NCI-H1436 treated with DMSO at 0.1 percent for 48 hours (cell line): ENCODE measurements around the gene SOWAHC.

Experiments
- DNase-seq: peaks from one replicate; lab custom pipeline; 2025; lab: John Stamatoyannopoulos, UW

SOWAHC gene

DNA sequence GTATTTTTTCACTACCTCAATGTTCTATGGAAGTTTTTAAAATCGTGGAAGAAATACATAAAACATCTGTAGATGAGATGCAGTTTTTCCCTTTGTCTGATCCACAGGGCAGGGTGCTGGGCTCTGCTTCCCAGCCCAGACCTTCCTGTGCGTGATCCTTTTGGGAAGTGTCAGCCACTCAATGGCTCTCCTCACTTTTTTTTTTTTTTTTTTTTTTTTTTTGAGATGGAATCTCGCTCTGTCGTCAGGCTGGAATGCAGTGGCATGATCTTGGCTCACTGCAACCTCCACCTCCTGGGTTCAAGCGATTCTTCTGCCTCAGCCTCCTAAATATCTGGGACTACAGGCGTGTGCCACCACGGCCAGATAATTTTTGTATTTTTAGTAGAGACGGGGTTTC lies 32.8 kb downstream of the SOWAHC start:
- DNase-seq = no peak

DNA sequence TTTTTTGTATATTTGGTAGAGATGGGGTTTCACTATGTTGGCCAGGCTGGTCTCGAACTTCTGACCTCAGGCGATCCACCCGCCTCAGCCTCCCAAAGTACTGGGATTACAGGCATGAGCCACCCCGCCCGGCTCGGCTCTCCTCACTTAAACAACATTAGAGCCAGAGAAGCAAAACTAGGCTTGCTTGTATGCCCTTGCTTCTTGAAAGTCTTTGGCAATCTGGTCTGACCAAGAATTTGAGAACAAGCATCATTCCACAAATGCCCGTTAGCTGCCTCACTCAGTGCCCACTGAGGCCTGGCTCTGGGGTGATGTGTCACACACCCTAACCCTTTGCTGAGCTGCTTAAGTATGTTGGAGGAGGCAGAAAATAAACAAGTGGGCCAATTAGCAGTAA lies 33.5 kb downstream of the SOWAHC start:
- DNase-seq = no peak

DNA sequence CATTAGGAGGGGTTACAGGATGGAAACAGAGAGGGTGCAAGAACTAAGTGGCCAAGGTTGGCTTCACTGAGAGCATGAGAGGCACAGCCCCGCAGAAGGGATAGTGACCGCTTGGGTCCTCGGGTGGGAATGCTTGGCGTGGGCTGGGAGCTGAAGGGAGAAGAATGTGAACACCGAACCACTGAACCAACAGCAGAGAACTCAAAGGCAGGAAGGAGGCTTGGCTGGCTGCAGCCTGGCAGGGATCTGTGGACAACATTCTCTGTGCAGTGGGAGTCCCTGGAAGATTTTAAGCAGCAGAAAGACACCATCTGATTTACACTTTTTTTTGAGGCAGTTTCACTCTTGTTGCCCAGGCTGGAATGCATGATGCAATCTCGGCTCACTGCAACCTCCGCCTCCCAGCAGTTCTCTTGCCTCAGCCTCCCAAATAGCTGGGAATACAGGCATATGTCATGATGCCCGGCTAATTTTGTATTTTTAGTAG lies 33.9 kb downstream of the SOWAHC start:
- no peak for DNase-seq

DNA sequence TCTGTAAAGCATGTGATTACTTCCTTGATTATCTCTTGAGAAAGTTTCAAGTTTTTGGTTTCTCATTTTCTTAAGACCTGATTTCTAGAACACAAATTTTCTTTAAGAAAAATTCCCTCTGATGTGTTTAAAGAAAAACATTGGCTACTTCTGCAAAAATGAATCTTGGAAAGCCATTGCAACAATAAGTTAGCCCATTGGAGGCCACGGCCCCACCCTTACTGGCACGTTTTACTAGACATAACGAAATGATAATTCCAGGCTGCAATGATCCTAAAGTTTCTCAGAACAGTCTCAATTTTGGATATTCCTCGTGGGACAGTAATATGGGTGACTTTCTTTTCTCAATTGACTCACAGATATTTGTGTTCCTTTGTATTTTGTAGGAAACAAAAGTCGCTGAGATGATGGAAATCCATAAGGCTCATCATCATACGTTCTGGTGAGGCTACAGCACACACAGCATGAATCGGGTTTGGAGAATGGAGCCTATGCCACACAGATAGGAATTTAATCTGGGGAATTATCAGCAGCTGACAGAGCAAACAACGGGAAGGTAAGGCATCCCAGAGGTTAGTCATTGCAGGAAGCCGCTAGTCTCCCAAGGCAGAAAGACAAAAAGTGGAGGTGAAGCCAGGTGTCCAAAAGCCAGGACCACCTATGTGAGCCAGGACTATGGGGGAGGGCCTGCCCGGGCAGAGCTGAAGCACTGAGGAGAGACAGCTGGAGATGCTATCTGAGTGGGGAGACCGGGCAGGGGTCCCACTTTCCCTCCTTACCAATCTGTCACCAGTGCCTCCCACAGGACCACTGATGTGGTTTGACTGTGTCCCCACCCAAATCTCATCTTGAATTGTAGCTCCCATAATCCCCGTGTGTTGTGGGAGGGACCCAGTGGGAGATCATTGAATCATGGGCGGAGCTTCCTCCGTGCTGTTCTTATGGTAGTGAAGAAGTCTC lies 35.9 kb downstream of the SOWAHC start:
- no peak for DNase-seq

DNA sequence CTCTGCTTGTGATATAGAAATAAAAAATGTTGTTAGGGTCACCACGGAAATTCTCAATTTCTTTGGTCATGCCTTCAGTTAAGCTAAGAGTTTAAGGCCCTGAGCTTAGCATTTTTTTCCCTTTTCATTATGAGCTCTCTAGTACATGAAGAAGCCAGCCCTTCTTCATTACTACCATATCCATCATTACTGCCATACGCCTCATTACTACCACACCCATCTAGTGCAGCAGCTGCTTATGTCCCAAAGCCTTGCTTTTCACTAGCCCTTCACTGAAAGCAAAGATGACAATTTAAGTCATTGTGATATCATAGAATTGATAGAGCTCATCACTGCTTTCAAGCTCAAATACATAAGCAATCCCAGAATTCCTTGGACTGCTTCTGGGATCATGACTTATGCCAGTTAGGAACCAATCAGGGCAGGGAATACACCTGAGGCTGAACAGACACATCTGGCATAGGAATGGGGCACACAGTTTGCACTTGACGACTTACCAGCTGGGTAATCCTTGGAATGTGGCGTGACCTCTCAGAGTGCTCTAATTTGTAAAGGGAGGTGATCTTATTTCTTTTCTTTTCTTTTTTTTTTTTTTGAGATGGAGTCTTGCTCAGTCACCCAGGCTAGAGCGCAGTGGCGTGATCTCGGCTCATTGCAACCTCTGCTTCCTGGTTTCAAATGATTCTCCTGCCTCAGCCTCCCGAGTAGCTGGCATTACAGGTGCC lies 40.3 kb downstream of the SOWAHC start:
- no peak for DNase-seq

DNA sequence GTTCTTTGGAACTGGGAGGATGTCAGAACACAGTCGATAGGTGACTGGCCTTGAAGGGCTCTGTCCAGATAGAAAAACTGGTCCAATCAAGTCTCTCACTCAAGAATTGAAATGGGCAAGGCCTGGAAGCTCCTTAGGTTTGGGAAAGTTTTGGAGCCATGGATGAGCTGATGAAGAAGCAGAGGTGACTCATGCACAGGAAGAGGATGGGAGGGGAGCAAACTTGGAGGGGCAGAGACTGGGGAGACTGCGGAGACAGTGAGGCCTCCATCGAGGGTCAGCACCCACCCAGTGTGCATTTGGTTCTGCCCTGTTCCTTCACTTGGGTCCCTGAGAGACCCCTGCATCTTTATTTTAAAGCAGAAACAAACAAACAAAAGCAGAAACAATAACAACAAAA lies 41.1 kb downstream of the SOWAHC start:
- no peak for DNase-seq

DNA sequence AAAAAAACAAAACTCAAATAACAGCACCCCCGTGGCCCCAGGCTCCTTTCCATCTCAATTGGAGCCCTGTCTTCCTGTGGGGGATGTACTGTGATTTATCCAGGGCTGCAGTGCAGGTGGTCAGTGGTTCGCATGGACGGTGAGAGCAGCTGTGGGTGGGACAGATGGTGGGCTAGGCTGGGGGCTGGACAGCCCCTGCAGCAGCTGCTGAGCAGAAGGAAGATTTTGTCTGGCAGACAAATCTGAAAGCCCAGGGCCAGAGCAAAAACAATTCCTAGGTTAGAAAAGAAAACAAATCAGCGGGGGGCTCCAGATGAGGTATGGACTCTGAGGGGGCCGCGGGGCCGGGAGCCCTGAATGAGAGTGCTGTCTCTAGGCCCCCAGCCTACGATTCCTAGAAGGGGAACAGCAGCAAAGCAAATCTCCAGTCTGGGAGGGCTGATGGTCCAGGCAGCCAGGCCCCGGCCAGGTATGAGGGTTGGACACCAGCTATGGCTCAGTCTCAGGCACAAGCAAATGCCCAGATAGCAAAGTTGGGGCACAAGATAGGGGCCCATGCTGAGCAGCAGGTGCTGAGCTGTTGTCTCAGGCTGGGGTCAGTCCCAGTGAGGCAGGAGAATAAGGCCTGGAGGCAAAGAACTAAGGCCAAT lies 45.4 kb downstream of the SOWAHC start:
- no peak for DNase-seq

DNA sequence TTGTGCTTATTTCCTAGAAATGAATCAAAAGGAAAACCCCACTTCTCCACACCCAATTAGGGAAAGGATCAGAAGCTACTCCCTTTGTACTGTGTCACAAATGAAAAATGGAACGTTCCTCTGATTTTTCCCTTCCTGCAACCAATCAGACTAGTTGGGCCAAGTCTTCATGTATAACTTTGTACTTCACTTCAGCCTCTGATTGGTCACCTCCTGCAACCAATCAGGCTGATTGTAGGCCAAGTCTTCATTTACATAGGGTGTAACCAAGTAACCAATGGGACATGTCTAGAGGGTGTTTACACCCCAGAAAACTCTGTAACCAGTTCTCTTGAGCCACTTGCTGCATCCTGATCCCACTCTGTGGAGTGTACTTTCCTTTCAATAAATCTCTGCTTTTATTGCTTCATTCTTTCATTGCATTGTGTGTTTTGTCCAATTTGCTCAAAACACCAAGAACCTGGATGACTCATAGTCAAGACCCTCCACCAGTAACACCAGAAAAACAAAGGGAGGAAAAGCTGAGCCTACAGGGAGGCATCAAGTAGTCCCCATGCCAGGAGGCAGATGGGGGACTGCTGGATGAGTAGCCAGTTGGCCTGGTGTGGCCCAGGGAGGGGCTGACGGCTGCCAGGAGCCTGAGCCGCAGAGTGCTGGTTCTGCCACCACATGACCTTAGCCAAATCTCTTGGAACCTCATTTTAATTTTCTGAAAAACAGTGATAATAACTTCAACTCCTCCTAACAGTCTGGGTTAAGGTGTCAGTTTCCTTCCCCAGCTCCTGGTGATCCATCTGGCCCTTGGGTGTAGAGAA lies 46.1 kb downstream of the SOWAHC start:
- DNase-seq = no peak

DNA sequence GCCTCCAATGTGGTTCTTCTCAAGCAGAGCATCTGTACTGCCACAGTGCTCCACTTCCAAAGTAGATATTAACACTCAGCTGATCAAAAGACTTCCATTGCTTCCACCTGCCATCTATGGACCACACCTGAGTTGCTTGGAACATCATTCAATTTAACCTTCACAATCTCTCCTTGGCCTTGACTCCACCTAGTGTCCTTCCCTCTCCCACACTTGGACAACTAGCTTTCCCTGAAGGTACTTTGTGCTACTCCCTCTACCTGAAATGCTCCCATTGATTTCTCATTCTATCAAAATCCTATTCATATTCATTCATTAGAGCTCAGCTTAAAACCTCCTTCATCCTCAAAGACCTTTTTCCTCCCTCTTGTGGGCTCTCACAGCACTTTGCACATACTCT lies 48.7 kb downstream of the SOWAHC start:
- DNase-seq = no peak

DNA sequence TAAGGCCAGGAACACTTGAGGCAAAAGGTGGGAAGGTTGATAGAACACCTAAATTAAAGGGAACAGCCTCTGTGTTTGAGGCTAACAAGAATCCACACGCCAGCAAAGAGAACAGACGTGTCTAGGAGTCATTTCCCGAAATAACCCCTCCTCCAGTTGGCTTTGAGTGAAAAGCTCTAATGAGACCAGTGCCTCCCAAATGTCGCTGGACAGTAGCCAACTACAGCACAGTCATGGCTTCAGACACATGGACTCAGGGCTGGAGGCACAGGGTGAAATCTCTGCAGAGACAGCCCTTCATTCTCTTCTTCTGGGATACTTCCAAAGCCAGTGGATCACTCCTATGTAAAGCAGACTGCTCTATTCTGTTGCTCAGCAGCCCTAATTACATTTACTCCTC lies 49.6 kb downstream of the SOWAHC start:
- no peak for DNase-seq

DNA sequence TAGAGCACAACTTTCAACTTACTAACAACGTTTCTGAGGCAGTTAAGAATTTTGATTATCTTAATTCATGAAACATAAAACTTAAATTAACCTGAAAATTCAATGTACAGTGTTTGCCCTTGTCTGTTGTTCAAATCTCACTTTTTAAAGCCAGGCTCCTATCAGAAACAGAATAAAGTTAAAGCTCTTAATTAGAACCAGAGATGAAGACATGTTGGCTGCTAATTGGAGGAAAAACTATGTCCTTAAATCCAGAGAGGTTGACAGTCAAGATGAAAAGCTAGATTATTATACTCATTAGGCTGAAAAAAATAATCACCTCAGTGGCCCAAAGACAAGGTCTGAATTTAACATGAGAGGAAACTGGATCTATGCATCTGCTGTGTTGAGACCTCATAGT lies 52.3 kb downstream of the SOWAHC start:
- DNase-seq = no peak
